Measurements from ENCODE around the gene LRGUK. TPM values are rescaled to one million over a fixed set of nuclear protein-coding genes. Genes with fewer than 3 reads are reported as not detected.
A peak's percentile ranks its signal among the peaks of the same experiment; 100 is the strongest.

The LRGUK gene
- total RNA-seq, 2 donors from 2014 or later: 0.57 to 0.60 TPM

DNA sequence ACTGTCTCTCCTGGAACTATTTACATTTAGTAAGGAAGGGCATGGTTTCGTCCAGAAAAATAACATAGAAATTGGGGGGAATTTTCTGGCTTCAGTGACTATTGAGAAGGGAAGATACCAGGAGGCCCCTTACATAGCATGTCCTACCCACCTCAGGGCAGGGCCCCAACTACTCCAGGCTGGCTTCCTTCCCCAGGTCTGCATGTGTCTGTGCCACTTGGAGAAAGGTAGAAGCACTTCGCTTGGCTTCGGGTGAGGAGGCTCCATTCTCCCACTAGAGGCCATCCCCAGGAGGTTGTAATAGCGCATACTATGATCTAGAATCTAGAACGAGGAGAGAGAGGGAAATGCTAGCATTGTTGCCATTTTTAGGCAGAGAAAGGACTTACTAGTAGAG lies 14.7 kb downstream of the LRGUK start:
- DNase-seq (no peak), ATAC-seq (no peak)
- Mint-ChIP-seq H3K4me3 (no peak overlapping the region), H3K27me3 (peaks cover 10% of the 10 kb centered on the region), H3K36me3 (ENCODE audit: low read depth) (no peaks in the 10 kb centered on the region), H3K27ac (no peak overlapping the region), H3K4me1 (no peaks in the 10 kb centered on the region)
- H3K9me3 ChIP-seq (ENCODE audit: control insufficient read depth, low read length, poor library complexity, severe bottlenecking): no peaks in the 10 kb centered on the region

GRCh38 chr7:134153493-134154136 lies 26.5 kb downstream of the LRGUK start:
- no peak for ATAC-seq
- Mint-ChIP-seq H3K27ac (no peak overlapping the region), H3K4me3 (no peak overlapping the region), H3K36me3 (ENCODE audit: low read depth) (no peaks in the 10 kb centered on the region), H3K27me3 (no peaks in the 10 kb centered on the region), H3K4me1 (no peaks in the 10 kb centered on the region)
- no peak for DNase-seq
- H3K9me3 ChIP-seq (ENCODE audit: control insufficient read depth, low read length, poor library complexity, severe bottlenecking): no peaks in the 10 kb centered on the region

- ATAC-seq: no peak
- no peak for DNase-seq
- Mint-ChIP-seq H3K4me1 (no peaks in the 10 kb centered on the region), H3K27me3 (no peaks in the 10 kb centered on the region), H3K36me3 (ENCODE audit: low read depth) (no peaks in the 10 kb centered on the region), H3K4me3 (no peak overlapping the region), H3K27ac (no peak overlapping the region)
- H3K9me3 ChIP-seq (ENCODE audit: control insufficient read depth, low read length, poor library complexity, severe bottlenecking): no peaks in the 10 kb centered on the region
These were observed 27.5 kb downstream of the LRGUK start for GRCh38 chr7:134154581-134155130.

- no peaks in the 10 kb centered on the region for H3K9me3 ChIP-seq (ENCODE audit: control insufficient read depth, low read length, poor library complexity, severe bottlenecking)
- no peak for ATAC-seq
- Mint-ChIP-seq H3K36me3 (ENCODE audit: low read depth) (no peaks in the 10 kb centered on the region), H3K4me1 (no peaks in the 10 kb centered on the region), H3K4me3 (no peak overlapping the region), H3K27me3 (no peaks in the 10 kb centered on the region), H3K27ac (no peak overlapping the region)
- DNase-seq: no peak
These were observed 28.1 kb downstream of the LRGUK start for GRCh38 chr7:134155206-134155605.

- H3K27ac Mint-ChIP-seq: no peak overlapping the region
- H3K9me3 ChIP-seq (ENCODE audit: control insufficient read depth, low read length, poor library complexity, severe bottlenecking): no peaks in the 10 kb centered on the region
- no peaks in the 10 kb centered on the region for H3K27me3 Mint-ChIP-seq
- no peak overlapping the region for H3K4me3 Mint-ChIP-seq
- DNase-seq: no peak
- no peak for ATAC-seq
- H3K4me1 Mint-ChIP-seq: no peaks in the 10 kb centered on the region
- no peaks in the 10 kb centered on the region for H3K36me3 Mint-ChIP-seq (ENCODE audit: low read depth)
These were observed 28.7 kb downstream of the LRGUK start for GRCh38 chr7:134155871-134156270.

DNA sequence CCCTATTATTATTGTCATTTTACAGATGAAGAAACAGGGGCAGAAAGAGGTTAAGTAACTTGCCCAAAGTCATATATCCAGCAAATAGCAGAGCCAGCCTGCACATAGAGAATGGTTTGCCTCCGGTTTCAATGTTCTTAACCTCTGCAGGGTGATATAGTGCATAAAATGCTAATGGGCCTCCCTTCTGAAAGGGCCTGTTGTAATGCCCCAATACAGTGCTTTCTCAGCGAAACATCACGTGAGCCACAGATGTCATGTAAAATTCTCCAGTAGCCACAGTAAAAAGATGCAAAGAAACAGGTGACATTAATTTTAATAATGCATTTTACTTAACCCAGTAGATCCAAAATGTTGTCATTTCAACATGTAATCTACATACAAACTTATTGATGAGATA lies 38.1 kb downstream of the LRGUK start:
- ATAC-seq: no peak
- Mint-ChIP-seq H3K36me3 (ENCODE audit: low read depth) (no peaks in the 10 kb centered on the region), H3K4me3 (no peak overlapping the region), H3K27ac (no peak overlapping the region), H3K27me3 (no peaks in the 10 kb centered on the region), H3K4me1 (no peaks in the 10 kb centered on the region)
- H3K9me3 ChIP-seq (ENCODE audit: control insufficient read depth, low read length, poor library complexity, severe bottlenecking): no peaks in the 10 kb centered on the region
- DNase-seq: no peak

DNA sequence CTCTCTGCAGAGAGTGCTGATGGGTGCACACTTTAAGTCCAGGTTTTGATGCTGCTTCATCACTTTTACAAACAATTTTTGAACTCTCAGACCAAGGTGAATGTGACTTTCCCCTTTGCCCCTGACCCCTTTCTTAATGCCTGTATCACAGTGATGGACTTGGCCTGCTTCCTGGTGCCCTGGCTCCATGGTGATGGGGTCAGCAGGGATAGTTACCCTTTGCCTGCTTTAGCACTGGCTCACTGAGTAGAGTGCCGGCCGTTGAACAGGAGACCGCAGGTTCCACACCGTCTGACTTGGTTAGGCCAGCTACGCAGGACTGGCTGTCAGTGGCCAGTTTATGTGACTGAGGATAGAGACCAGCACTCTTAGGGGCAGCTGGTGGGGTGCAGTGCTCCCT lies 40.1 kb downstream of the LRGUK start:
- Mint-ChIP-seq H3K27ac (no peak overlapping the region), H3K4me3 (no peak overlapping the region), H3K27me3 (no peaks in the 10 kb centered on the region), H3K4me1 (no peaks in the 10 kb centered on the region), H3K36me3 (ENCODE audit: low read depth) (no peaks in the 10 kb centered on the region)
- H3K9me3 ChIP-seq (ENCODE audit: control insufficient read depth, low read length, poor library complexity, severe bottlenecking): no peaks in the 10 kb centered on the region
- ATAC-seq (no peak), DNase-seq (no peak)

DNA sequence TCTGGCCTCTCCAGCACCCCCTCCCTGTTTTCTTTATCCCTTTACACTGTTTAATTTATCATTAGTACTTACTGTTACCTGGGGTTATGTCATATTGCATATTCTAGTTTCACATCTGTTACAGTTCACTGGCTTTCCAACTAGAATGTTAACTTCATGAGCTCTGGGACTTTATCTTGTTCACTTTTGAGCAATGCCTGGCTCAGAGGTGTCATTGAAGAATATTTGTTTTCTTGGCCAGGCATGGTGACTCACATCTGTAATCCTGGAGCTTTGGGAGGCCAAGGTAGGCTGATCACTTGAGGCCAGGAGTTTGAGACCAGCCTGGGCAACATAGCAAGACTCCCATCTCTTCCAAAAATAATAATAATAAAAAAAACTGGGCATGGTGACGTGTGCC lies 40.7 kb downstream of the LRGUK start:
- H3K27me3 Mint-ChIP-seq: no peaks in the 10 kb centered on the region
- H3K27ac Mint-ChIP-seq: no peak overlapping the region
- H3K36me3 Mint-ChIP-seq (ENCODE audit: low read depth): no peaks in the 10 kb centered on the region
- DNase-seq (no peak), ATAC-seq (no peak)
- no peaks in the 10 kb centered on the region for H3K9me3 ChIP-seq (ENCODE audit: control insufficient read depth, low read length, poor library complexity, severe bottlenecking)
- no peaks in the 10 kb centered on the region for H3K4me1 Mint-ChIP-seq
- H3K4me3 Mint-ChIP-seq: no peak overlapping the region

- H3K9me3 ChIP-seq (ENCODE audit: control insufficient read depth, low read length, poor library complexity, severe bottlenecking): no peaks in the 10 kb centered on the region
- Mint-ChIP-seq H3K4me3 (no peak overlapping the region), H3K27me3 (peaks cover 5% of the 10 kb centered on the region), H3K4me1 (peaks cover 2% of the 10 kb centered on the region), H3K27ac (no peak overlapping the region), H3K36me3 (ENCODE audit: low read depth) (no peaks in the 10 kb centered on the region)
- DNase-seq: no peak
- peak; percentile 27 for ATAC-seq
These were observed 47.7 kb downstream of the LRGUK start for GRCh38 chr7:134174795-134175261.

DNA sequence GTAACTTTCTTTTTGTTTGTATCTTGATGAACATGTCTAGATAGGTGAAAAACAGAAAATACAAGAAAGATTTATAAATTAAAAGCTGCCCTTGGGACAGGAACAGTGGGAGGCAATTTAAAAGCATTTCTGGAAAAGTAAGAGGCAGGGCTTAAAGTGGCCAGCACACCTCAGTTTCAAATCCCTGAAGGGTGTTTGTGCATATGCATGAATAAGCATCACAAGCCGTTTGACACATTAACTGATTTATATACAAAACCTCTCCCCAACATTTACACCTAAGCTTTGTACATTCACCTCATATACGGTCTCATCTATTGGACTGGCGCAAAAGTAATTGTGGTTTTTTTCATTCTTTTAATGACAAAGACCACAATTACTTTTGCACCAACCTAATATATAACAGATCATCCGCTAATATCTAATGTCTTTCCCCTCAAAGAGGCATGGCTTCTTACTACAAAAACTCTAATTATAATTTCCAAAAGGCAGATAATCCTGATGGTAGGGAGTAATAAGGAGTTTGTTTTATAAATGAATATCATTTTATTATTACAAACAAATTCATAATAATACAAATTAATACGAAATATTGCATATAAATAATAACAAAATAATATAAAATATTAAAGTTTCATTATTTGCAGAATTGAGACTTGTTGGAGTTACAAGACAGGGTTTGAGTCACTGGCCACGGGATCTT lies 48.3 kb downstream of the LRGUK start:
- H3K9me3 ChIP-seq (ENCODE audit: control insufficient read depth, low read length, poor library complexity, severe bottlenecking): no peaks in the 10 kb centered on the region
- no peak for ATAC-seq
- H3K4me3 Mint-ChIP-seq: no peak overlapping the region
- H3K27ac Mint-ChIP-seq: no peak overlapping the region
- H3K4me1 Mint-ChIP-seq: peaks cover 2% of the 10 kb centered on the region
- peaks cover 5% of the 10 kb centered on the region for H3K27me3 Mint-ChIP-seq
- DNase-seq: no peak
- no peaks in the 10 kb centered on the region for H3K36me3 Mint-ChIP-seq (ENCODE audit: low read depth)

GRCh38 chr7:134176037-134176350 lies 48.9 kb downstream of the LRGUK start:
- Mint-ChIP-seq H3K4me3 (no peak overlapping the region), H3K27ac (no peak overlapping the region), H3K4me1 (peaks cover 2% of the 10 kb centered on the region), H3K27me3 (peaks cover 5% of the 10 kb centered on the region), H3K36me3 (ENCODE audit: low read depth) (no peaks in the 10 kb centered on the region)
- no peak for ATAC-seq
- no peaks in the 10 kb centered on the region for H3K9me3 ChIP-seq (ENCODE audit: control insufficient read depth, low read length, poor library complexity, severe bottlenecking)
- DNase-seq: no peak

DNA sequence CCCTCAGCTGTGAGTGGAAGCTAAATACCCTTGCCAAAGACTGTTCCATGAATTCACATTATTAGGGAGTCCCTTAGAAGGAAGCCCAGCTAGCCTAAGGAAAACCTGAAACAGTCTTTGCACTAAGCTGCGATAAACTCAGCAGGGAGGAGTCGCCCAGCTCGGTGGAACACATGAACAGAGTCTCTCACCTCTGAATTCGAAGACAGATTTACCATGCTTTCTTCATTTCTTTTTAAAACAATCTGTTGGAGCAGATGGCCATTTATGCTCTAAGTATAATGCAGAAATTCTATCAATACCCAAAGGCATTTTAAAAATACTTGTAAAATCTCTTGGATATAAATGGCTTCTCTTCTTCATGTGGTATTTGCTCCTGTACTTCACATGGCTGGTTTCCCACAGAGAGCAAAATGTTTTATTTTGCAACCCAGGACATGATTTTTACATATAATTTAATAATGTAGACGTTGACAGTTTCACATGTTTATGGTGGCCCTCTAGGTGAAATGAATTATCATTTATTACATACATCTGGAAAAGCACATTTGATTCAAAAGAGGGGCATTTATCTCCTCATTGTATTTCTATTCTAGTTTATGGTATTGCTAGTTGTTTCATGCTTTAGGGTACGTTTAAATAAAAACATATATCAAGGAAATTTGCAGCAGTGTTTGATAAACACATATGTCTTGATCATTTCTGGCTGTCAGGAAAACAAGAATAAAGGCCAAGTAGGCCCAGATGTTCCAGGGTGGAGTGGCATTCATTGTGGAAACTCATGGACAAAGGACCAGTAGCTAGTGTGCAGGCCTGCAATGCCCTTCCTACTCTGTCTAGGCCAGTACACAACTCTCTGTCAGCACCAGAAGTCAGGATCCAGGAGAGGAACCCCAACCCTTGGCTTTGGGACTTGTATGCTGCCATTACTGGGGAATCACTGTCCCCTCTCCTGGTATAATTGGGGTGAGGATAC lies 52.2 kb downstream of the LRGUK start:
- Mint-ChIP-seq H3K4me3 (no peak overlapping the region), H3K36me3 (ENCODE audit: low read depth) (no peaks in the 10 kb centered on the region), H3K27ac (no peak overlapping the region), H3K4me1 (peaks cover 2% of the 10 kb centered on the region), H3K27me3 (no peaks in the 10 kb centered on the region)
- ATAC-seq (no peak), DNase-seq (no peak)
- H3K9me3 ChIP-seq (ENCODE audit: control insufficient read depth, low read length, poor library complexity, severe bottlenecking): no peaks in the 10 kb centered on the region

- no peak for DNase-seq
- no peaks in the 10 kb centered on the region for H3K4me1 Mint-ChIP-seq
- no peak overlapping the region for H3K4me3 Mint-ChIP-seq
- H3K9me3 ChIP-seq (ENCODE audit: control insufficient read depth, low read length, poor library complexity, severe bottlenecking): no peaks in the 10 kb centered on the region
- ATAC-seq: no peak
- H3K27ac Mint-ChIP-seq: no peak overlapping the region
- no peaks in the 10 kb centered on the region for H3K27me3 Mint-ChIP-seq
- no peaks in the 10 kb centered on the region for H3K36me3 Mint-ChIP-seq (ENCODE audit: low read depth)
These were observed 53.2 kb downstream of the LRGUK start for GRCh38 chr7:134180376-134180775.

Data from T-helper 17 cell (primary cell).